22Rv1 (cell line): ENCODE measurements around the gene ABCB7.

ENCODE experiments used
- H3K27ac ChIP-seq: fragments of 450-650 bp; 2 replicates; pipeline ENCODE4 v1.5.1; 2017
- ZFX ChIP-seq: fragments of 450-650 bp; IDR thresholded peaks from 2 replicates; pipeline ENCODE4 v1.6.1; 2017; ENCODE audit warnings: antibody characterized with exemption, borderline replicate concordance
- TF ChIP-seq, protein P1 (sequence below): fragments of 450-650 bp; IDR thresholded peaks from 2 replicates; pipeline ENCODE4 v1.5.1; 2017; ENCODE audit warnings: mild to moderate bottlenecking

Gene ABCB7

DNA sequence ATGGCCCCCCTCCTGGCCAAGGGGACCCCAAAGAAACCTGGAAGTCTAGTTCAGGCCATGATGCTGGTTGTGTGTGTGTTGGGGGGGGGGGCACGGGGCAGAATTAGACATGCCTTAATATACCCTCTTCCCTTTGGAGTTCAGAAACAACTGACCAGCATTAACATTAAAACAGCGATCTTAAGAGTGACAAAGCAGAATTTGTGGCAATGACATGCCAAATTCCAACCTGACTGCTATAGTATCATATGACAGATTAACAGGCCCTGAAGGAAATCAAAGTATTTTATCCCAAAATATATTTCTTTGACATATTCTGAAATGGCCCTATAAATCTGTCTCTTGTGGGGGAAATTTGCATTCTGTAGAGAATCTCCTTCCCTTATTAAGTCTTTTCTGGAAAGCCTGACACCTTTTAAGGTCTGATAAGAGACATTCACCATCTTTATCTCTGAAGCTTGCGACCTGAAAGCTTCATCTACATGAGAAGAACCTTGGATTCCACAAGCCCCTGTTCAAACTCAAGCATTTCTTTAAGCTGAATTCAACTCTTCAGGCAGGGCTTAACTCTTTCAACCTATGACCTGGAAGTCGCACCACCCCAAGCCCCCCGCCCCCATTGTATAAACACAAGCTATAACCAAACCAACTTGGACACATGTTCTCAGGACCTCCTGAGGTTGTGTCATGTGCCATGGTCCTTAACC lies 40.2 kb downstream of the ABCB7 start:
- H3K27ac ChIP-seq = no peak overlapping the region
- TF ChIP-seq, protein P1, sequence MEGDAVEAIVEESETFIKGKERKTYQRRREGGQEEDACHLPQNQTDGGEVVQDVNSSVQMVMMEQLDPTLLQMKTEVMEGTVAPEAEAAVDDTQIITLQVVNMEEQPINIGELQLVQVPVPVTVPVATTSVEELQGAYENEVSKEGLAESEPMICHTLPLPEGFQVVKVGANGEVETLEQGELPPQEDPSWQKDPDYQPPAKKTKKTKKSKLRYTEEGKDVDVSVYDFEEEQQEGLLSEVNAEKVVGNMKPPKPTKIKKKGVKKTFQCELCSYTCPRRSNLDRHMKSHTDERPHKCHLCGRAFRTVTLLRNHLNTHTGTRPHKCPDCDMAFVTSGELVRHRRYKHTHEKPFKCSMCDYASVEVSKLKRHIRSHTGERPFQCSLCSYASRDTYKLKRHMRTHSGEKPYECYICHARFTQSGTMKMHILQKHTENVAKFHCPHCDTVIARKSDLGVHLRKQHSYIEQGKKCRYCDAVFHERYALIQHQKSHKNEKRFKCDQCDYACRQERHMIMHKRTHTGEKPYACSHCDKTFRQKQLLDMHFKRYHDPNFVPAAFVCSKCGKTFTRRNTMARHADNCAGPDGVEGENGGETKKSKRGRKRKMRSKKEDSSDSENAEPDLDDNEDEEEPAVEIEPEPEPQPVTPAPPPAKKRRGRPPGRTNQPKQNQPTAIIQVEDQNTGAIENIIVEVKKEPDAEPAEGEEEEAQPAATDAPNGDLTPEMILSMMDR = no peak
- no peak for TF ChIP-seq ZFX

DNA sequence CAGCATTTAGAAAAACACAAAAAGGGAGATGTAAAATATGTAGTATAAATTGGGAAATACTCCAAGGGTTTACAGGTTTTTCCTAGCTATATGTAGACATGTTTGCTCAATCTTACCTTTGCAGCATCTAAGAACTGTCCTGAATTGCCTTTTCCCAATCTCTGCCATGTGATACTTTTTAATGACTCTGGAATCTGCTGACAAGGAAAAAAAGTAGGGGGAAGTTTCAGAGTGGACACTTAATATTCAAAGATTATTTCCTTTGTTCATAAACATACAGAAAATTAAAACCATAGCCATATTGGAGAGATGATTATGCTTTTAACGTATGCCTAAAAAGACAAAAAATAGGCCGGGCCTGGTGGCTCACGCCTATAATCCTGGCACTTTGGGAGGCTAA lies 41.4 kb downstream of the ABCB7 start:
- no peak overlapping the region for H3K27ac ChIP-seq
- no peak for TF ChIP-seq ZFX
- TF ChIP-seq, protein P1 = no peak

DNA sequence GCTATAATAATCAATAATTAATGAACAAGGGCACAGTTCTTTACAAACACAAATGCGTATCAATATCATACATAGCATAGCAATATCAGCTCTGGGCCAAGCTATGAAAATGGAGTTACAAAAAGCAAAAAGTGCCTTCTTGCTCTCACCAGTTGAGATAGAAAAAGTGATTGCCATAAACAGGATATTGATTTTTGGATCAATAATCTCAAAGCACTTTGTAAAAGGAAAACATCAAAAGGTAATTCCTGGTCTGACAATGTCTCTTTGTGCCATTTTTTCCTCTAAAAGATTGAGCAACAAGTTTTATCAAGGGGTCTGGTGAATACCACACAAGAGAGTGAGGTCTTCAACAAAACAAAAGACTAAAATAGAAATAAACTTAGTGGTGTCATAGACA lies 42.4 kb downstream of the ABCB7 start:
- H3K27ac ChIP-seq = no peak overlapping the region
- TF ChIP-seq ZFX = no peak
- TF ChIP-seq, protein P1 = no peak

DNA sequence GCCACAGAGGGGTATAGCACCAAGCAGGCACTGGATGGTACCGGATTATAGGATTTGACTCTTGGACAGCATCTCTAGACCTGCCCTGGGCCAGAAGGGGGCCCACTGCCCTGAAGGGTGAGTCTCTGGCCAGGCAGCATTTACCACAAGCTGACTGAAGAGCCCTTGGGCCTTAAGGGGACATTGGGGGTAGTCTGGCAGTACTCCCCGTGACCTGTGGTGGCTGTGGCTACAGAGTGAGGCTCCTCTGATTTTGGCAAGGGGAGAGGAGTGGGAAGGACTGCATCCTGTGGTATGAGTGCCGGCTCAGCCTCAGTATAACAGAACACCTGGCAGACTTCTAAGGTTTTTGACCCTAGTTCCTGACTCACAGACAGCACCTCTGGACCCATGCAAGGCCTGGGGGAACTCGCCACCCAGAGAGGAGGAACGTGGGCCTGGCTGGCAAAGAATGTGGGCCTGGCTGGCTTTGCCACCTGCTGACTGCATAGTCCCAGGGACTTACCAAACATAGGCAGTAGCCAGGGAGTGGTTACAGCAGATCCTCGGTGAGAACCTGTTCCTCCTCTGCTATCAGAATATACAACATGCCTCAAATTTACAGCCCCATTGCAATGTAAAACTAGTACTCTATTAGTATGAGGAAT lies 48.1 kb downstream of the ABCB7 start:
- H3K27ac ChIP-seq = no peak overlapping the region
- TF ChIP-seq, protein P1 = no peak
- TF ChIP-seq ZFX = no peak

DNA sequence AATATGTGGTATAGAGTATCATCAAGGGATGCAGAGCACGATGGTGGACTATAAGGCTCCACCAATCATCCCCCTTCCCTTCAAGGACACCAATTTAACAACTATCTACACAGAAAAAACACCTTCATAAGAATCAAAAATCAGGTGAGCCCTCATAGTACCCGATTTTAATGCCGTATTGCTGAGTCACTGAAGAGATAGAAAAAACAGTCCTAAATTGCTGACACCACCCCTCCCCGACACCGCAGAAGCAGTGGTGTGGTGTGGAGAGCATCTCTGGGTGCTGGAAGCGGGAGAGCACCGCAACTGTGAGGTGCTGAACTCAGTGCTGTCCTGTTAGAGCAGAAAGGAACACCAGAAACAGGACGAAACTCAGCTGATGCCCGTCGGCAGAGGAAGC lies 49.3 kb downstream of the ABCB7 start:
- H3K27ac ChIP-seq = no peak overlapping the region
- no peak for TF ChIP-seq ZFX
- TF ChIP-seq, protein P1 = no peak

DNA sequence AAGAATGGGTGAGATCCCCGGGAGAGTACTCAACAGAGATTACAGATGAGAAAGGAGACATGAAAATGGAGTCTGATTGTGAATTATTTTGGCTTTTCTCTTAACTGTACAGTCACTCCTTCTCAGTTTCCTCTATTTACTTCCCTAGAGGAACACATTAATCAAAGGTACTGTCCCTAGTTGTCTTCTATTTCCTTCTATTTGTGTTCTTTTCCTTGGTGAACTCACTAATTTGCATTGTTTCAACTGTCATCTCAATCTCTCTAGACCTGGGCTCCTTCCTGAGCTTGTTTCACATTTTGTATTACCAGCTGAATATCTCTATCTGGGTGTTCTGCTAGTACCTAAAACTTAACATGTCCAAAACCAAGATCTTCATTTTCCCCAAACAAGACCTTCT lies 59.8 kb downstream of the ABCB7 start:
- H3K27ac ChIP-seq = no peak overlapping the region
- TF ChIP-seq, protein P1 = no peak
- TF ChIP-seq ZFX = no peak

DNA sequence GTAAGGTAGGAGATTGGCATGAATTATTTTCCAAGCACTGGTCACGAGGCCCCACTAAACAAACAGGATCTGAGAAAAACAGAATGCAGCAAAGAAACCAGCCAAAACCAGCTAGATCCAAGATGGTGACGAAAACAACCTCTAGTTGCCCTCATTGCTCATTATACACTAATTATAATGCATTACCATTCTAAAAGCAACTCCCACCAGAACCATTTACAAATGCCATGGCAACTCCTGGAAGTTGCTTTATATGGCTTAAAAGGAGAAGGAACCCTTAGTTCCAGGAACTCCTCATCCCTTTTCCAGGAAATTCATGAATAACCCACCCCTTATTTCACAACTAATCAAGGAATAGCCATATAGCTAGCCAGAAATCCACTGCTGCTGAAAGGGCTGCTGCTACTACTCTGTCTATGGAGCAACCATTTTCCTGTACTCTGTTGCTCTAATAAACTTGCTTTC lies 69.3 kb downstream of the ABCB7 start:
- TF ChIP-seq, protein P1 = no peak
- TF ChIP-seq ZFX = no peak
- no peak overlapping the region for H3K27ac ChIP-seq
